A549 (cell line): ENCODE results near the gene EGFLAM.

Experiments used
- CEBPB ChIP-seq, 2 experiments: fragments of >200 bp in 1 of 2; sonication (Bioruptor Twin) in 1 of 2; formaldehyde crosslinking in 1 of 2; IDR thresholded peaks; 2 replicates each; pipeline ENCODE4 v1.6.1; 2012 to 2016
- CHD2 ChIP-seq: fragments of 150-350 bp; IDR thresholded peaks from 2 replicates; pipeline ENCODE4 v1.6.1; 2014; ENCODE audit warnings: low read length; ENCODE audit not compliant: partially characterized antibody
- FOXS1 ChIP-seq: fragments of 250-450 bp; sonication (Bioruptor Pico); IDR thresholded peaks from 2 replicates; pipeline ENCODE4 v1.5.0; 2020; ENCODE audit warnings: mild to moderate bottlenecking, moderate library complexity
- HOXA7 ChIP-seq: fragments of 250-450 bp; sonication (Bioruptor Pico); IDR thresholded peaks from 2 replicates; pipeline ENCODE4 v1.5.0; 2020; ENCODE audit warnings: mild to moderate bottlenecking, moderate library complexity
- JUN ChIP-seq, 2 experiments: fragments of >200 bp; sonication (Bioruptor Twin); formaldehyde crosslinking; IDR thresholded peaks; 2 replicates in 1 of 2; 3 replicates in 1 of 2; pipeline ENCODE4 v1.6.1; 2016 to 2017
- JUNB ChIP-seq: fragments of >200 bp; sonication (Bioruptor Twin); formaldehyde crosslinking; IDR thresholded peaks from 2 replicates; pipeline ENCODE4 v1.6.1; 2016
- KDM5A ChIP-seq: fragments of 200-600 bp; sonication (generic); IDR thresholded peaks from 2 replicates; pipeline ENCODE4 v1.6.1; 2016; ENCODE audit warnings: antibody characterized with exemption, mild to moderate bottlenecking
- MAZ ChIP-seq: fragments of 150-350 bp; IDR thresholded peaks from 2 replicates; pipeline ENCODE4 v1.6.1; 2014; ENCODE audit warnings: antibody characterized with exemption, low read depth, low read length, borderline replicate concordance
- NFE2L2 ChIP-seq: fragments of 150-350 bp; conservative IDR thresholded peaks from 2 replicates; pipeline ENCODE4 v1.6.1; 2014; ENCODE audit warnings: low read length
- PHF8 ChIP-seq: fragments of 200-600 bp; sonication (generic); IDR thresholded peaks from 2 replicates; pipeline ENCODE4 v1.6.1; 2016; ENCODE audit warnings: low read depth, mild to moderate bottlenecking, antibody characterized with exemption, moderate library complexity, borderline replicate concordance
- POLR2A ChIP-seq: IDR thresholded peaks from 2 replicates; pipeline ENCODE4 v1.6.1; 2012; ENCODE audit warnings: mild to moderate bottlenecking, low read length
- RFX5 ChIP-seq: fragments of 450-650 bp; IDR thresholded peaks from 2 replicates; pipeline ENCODE4 v1.7.1; 2014; ENCODE audit warnings: antibody characterized with exemption, mild to moderate bottlenecking, moderate library complexity
- TF ChIP-seq, protein P1 (sequence below): fragments of >200 bp; sonication (Bioruptor Twin); formaldehyde crosslinking; IDR thresholded peaks from 3 replicates; pipeline ENCODE4 v1.5.1; 2016

DNA sequence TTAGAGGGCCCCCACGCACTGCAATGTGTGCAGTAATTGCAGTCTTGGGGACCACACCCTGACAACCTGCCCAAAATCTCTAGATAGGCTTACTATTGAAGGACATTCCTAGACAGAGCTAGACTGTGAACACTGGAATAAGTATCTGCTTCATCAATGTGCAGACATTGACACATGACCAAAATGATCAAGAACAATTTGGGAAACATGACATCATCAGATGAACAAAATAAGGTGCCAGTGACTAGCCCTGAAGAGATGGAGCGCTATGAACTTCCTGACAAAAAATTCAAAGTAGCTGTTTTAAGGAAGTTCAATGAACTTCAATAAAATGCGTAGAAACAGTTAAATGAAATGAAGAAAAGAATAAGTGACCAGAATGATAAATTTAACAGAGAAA, 15.3 kb downstream of the EGFLAM start:
- no peak for TF ChIP-seq CHD2
- TF ChIP-seq, protein P1, sequence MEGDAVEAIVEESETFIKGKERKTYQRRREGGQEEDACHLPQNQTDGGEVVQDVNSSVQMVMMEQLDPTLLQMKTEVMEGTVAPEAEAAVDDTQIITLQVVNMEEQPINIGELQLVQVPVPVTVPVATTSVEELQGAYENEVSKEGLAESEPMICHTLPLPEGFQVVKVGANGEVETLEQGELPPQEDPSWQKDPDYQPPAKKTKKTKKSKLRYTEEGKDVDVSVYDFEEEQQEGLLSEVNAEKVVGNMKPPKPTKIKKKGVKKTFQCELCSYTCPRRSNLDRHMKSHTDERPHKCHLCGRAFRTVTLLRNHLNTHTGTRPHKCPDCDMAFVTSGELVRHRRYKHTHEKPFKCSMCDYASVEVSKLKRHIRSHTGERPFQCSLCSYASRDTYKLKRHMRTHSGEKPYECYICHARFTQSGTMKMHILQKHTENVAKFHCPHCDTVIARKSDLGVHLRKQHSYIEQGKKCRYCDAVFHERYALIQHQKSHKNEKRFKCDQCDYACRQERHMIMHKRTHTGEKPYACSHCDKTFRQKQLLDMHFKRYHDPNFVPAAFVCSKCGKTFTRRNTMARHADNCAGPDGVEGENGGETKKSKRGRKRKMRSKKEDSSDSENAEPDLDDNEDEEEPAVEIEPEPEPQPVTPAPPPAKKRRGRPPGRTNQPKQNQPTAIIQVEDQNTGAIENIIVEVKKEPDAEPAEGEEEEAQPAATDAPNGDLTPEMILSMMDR, result no peak
- no peak for TF ChIP-seq RFX5
- TF ChIP-seq FOXS1, result no peak
- TF ChIP-seq NFE2L2, result no peak
- no peak for TF ChIP-seq HOXA7
- TF ChIP-seq JUNB, result no peak
- TF ChIP-seq JUN (IDR thresholded peaks at IDR 0.05), result no peak
- TF ChIP-seq KDM5A, result no peak
- no peak for TF ChIP-seq CEBPB (IDR thresholded peaks at IDR 0.05)
- no peak for TF ChIP-seq POLR2A
- no peak for TF ChIP-seq MAZ
- TF ChIP-seq PHF8, result no peak
